ENCODE measurements around the gene ULK1.
"Not testable (repeated sequence)": the region's sequence is repeated elsewhere in the genome, so short reads cannot be mapped to it uniquely, and the experiment has no call there.

The ULK1 gene

GRCh38 chr12:131862600-131862993, 31.8 kb upstream of the ULK1 start:
- peak; percentile 47 for DNase-seq

- DNase-seq = no peak
Observed at GRCh38 chr12:131862994-131863710, 31.3 kb upstream of the ULK1 start.

- DNase-seq = peak; percentile 31
Observed at GRCh38 chr12:131863711-131864396, 30.6 kb upstream of the ULK1 start.

GRCh38 chr12:131864469-131864868, 30.0 kb upstream of the ULK1 start:
- no peak for DNase-seq

GRCh38 chr12:131865180-131865875, 29.1 kb upstream of the ULK1 start:
- no peak for DNase-seq

GRCh38 chr12:131867471-131867870, 27.0 kb upstream of the ULK1 start:
- DNase-seq = no peak

GRCh38 chr12:131867891-131868675, 26.3 kb upstream of the ULK1 start:
- DNase-seq = no peak

GRCh38 chr12:131869871-131870418, 24.5 kb upstream of the ULK1 start:
- no peak for DNase-seq

GRCh38 chr12:131871677-131872076, 22.7 kb upstream of the ULK1 start:
- DNase-seq = no peak

- no peak for DNase-seq
Observed at GRCh38 chr12:131872154-131873051, 22.0 kb upstream of the ULK1 start.

- no peak for DNase-seq
Observed at GRCh38 chr12:131873293-131873692, 21.1 kb upstream of the ULK1 start.

GRCh38 chr12:131874972-131875371, 19.4 kb upstream of the ULK1 start:
- DNase-seq = not testable (repeated sequence)

GRCh38 chr12:131877216-131877615, 17.2 kb upstream of the ULK1 start:
- not testable (repeated sequence) for DNase-seq

GRCh38 chr12:131878436-131878835, 16.0 kb upstream of the ULK1 start:
- DNase-seq = not testable (repeated sequence)

- no peak for DNase-seq
Observed at GRCh38 chr12:131882804-131883520, 11.5 kb upstream of the ULK1 start.

- DNase-seq = no peak
Observed at GRCh38 chr12:131883521-131883900, 10.9 kb upstream of the ULK1 start.

GRCh38 chr12:131885076-131885475, 9.3 kb upstream of the ULK1 start:
- not testable (repeated sequence) for DNase-seq

- no peak for DNase-seq
Observed at GRCh38 chr12:131885543-131886057, 8.8 kb upstream of the ULK1 start.

- not testable (repeated sequence) for DNase-seq
Observed at GRCh38 chr12:131891722-131892121, 2.7 kb upstream of the ULK1 start.

GRCh38 chr12:131892711-131893604, 1.5 kb upstream of the ULK1 start:
- no peak for DNase-seq

Data from eye (tissue), 1 donor.